Measurements from ENCODE around the gene KMT5C. TPM values are rescaled to one million over a fixed set of nuclear protein-coding genes. Genes with fewer than 3 reads are reported as not detected.
A peak's percentile ranks its signal among the peaks of the same experiment; 100 is the strongest.

Gene KMT5C
- total RNA-seq, 4 donors from 2014 or later = 5.0 to 8.7 (median 8.1) TPM

DNA sequence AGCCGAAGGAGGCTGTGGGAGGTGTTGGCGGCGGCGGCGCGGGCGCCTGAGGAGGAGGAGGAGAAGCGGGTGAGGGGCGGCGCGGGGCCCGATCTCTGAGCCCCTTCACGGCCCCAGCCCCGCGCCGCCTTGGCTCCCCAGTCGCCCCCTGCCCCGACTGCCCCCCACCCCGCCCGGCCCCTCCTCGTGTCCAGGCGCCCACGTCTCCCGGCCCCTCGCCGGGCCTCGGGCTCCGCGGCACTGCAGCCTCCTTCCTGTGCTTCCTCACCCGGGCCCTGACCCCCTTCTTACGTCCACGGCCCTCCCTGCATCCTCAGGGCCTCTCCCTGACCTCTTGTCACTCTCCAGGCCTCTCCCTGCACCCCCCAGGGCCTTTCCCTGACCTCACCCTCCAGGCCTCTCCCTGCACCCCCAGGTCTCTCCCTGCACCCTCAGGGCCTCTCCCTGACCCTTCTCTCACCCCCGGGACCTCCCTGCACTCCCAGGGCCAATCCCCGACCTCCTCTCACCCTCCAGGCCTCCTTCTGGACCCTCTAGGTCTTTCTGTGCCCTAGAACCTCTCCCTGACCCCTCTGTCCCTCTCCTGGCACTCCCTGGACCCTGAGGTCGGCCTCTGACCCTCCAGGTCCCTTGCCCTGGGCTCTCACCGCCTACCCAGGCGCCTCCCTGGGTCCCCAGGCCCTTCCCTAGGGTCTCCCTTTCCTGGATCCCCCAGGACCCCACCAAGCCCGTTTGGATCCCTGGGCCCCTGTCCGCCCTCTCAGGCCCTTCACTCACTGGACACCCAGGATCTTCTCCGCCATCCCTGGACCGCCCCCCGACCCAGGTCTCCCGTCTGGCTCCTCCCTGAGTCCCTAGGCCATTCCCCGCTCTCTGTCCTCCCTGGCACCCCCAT is 460 bp downstream of the KMT5C start:
- Histone ChIP-seq H3K27ac (replicated peaks in 1 of 4) (peak overlapping the region; percentile 91 to 97 (median 93)), H3K9me3 (no peaks in the 10 kb centered on the region), H3K36me3 (peaks cover 0 to 28% (median 22%) of the 10 kb centered on the region in 4 donors), H3K27me3 (peaks cover 0 to 6% (median 0%) of the 10 kb centered on the region in 4 donors), H3K4me3 (peak overlapping the region; percentile 76 to 91 (median 84)), H3K4me1 (peaks cover 17 to 34% (median 29%) of the 10 kb centered on the region in 4 donors)
- peak in 1 of 2 donors; percentile 99 for TF ChIP-seq POLR2AphosphoS5 (IDR thresholded peaks at IDR 0.05)
- no peak for TF ChIP-seq EP300 (IDR thresholded peaks at IDR 0.05)
- intact Hi-C loops (cut with DNase I) = loop anchor here (5.0 kb wide), 2 partner anchors 38 to 42 kb away; partner anchors contain the start of gene TMEM238
- 7% methylated on average over 16 of the region's 44 CpGs for WGBS
- no peak for DNase-seq (ENCODE audit: extremely low spot score)

DNA sequence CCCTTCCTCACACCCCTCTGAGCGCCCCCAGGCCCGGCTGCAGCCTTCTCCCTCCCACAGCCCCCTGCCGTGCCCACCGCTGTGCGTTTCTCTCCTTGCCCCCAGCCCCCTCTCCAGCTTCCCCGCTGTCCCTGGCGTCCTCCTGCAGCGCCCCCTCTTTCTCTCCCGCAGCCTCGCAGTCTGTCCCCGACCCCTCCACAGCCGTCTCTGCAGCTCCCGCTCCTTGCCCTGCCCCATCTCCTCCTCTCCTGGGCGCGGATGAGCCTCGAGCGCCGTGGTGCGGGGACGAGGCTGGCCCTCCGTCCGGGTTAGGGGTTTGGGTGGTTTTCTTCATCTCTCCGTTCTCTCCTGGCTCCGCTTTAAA is 1.1 kb downstream of the KMT5C start:
- peak overlapping the region; percentile 76 to 91 (median 84) for H3K4me3 ChIP-seq
- peaks cover 0 to 32% (median 22%) of the 10 kb centered on the region in 4 donors for H3K36me3 ChIP-seq
- H3K4me1 ChIP-seq = peaks cover 17 to 40% (median 34%) of the 10 kb centered on the region in 4 donors
- H3K9me3 ChIP-seq = no peaks in the 10 kb centered on the region
- TF ChIP-seq, protein P1, sequence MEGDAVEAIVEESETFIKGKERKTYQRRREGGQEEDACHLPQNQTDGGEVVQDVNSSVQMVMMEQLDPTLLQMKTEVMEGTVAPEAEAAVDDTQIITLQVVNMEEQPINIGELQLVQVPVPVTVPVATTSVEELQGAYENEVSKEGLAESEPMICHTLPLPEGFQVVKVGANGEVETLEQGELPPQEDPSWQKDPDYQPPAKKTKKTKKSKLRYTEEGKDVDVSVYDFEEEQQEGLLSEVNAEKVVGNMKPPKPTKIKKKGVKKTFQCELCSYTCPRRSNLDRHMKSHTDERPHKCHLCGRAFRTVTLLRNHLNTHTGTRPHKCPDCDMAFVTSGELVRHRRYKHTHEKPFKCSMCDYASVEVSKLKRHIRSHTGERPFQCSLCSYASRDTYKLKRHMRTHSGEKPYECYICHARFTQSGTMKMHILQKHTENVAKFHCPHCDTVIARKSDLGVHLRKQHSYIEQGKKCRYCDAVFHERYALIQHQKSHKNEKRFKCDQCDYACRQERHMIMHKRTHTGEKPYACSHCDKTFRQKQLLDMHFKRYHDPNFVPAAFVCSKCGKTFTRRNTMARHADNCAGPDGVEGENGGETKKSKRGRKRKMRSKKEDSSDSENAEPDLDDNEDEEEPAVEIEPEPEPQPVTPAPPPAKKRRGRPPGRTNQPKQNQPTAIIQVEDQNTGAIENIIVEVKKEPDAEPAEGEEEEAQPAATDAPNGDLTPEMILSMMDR (IDR thresholded peaks at IDR 0.05) = peak in 1 of 3 experiments; percentile 3
- no peak for TF ChIP-seq POLR2AphosphoS5 (IDR thresholded peaks at IDR 0.05)
- DNase-seq (ENCODE audit: extremely low spot score) = no peak
- peak overlapping the region; percentile 91 to 97 (median 93) for H3K27ac ChIP-seq (replicated peaks in 1 of 4)
- WGBS = 2% methylated on average over 24 of the region's 24 CpGs
- peaks cover 0 to 1% (median 0%) of the 10 kb centered on the region in 4 donors for H3K27me3 ChIP-seq
- intact Hi-C loops (cut with DNase I) = loop anchor here (5.0 kb wide), 2 partner anchors 38 to 42 kb away; partner anchors contain the start of gene TMEM238

DNA sequence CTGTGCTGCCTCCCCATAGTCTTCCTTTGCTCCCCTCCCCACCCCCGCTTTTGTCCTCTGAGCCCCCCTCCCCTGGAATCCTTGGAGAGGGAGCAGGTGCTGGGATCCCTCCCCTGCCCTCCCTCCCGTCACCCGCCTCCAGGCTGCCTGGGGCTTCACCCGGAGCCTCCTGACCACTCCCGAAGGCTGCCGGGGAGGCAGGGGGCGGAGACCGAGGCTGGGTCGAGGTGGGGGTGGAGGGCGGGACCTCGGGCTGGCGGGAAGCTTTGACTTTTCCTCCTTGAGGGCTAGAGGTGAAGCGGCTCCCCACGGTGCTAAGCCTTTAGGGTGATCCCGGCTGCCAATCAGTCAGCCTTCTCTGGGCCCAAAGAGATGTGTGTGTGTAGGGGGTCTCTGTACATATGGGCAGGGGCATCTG is 1.5 kb downstream of the KMT5C start:
- H3K27ac ChIP-seq (replicated peaks in 1 of 4) = peak overlapping the region; percentile 91 to 97 (median 93)
- TF ChIP-seq, protein P1 (IDR thresholded peaks at IDR 0.05) = no peak
- no peak for TF ChIP-seq POLR2A (IDR thresholded peaks at IDR 0.05; ENCODE audit: low read depth)
- peak; percentile 27 to 41 for TF ChIP-seq POLR2AphosphoS5 (IDR thresholded peaks at IDR 0.05)
- TF ChIP-seq EP300 (IDR thresholded peaks at IDR 0.05) = no peak
- H3K4me1 ChIP-seq = peaks cover 17 to 44% (median 38%) of the 10 kb centered on the region in 4 donors
- peak overlapping the region; percentile 76 to 91 (median 84) for H3K4me3 ChIP-seq
- H3K27me3 ChIP-seq = peaks cover 0 to 3% (median 0%) of the 10 kb centered on the region in 4 donors
- no peak for DNase-seq (ENCODE audit: extremely low spot score)
- peaks cover 0 to 36% (median 22%) of the 10 kb centered on the region in 4 donors for H3K36me3 ChIP-seq
- WGBS = 8% methylated on average over 9 of the region's 15 CpGs
- no peaks in the 10 kb centered on the region for H3K9me3 ChIP-seq
- intact Hi-C loops (cut with DNase I) = loop anchor here (5.0 kb wide), 2 partner anchors 39 to 41 kb away; partner anchors contain the start of gene TMEM238

DNA sequence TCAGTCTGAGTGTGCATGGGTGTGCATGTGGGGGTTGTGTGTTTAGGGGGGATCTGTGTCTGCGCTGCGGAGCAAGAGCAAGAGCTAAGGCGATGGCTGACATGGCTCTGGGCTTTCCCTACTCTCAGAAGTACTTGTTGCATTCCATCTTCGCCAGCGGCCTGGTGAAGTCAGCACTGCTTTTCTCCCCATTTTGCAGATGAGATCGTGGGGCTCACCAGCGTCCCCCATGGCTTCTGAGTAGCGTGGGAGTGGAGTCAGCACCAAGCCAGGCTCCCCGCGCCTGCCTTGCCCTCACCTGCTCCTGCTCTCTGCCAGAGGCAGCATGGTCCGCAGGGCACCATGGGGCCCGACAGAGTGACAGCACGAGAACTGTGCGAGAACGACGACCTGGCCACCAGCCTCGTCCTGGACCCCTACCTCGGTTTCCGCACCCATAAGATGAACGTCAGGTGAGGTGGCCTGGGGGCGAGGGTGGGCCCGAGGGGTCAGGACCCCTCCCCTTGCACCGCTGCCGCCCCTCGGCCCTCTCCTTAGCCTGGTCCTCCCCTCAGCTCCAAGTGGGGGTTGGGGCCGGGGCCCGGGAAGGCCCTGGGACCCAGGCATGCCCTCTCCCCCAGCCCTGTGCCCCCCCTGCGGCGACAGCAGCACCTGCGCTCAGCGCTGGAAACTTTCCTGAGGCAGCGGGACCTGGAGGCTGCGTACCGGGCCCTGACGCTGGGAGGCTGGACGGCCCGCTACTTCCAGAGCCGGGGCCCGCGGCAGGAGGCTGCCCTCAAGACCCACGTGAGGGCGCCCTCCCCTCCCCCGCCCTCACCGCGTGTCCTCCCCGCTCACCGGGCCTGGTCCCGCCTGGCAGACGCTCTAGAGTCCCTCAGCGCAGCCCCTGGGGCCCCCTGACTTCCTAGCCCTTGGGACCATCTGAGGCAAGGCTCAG is 2.2 kb downstream of the KMT5C start:
- intact Hi-C loops (cut with DNase I) = loop anchor here (5.0 kb wide), 2 partner anchors 40 kb away; partner anchors contain the start of gene TMEM238
- TF ChIP-seq POLR2AphosphoS5 (IDR thresholded peaks at IDR 0.05) (no peak), EP300 (IDR thresholded peaks at IDR 0.05) (no peak), POLR2A (IDR thresholded peaks at IDR 0.05; ENCODE audit: low read depth) (no peak)
- TF ChIP-seq, protein P1 (IDR thresholded peaks at IDR 0.05) = no peak
- no peak for DNase-seq (ENCODE audit: extremely low spot score)
- no peaks in the 10 kb centered on the region for H3K9me3 ChIP-seq
- H3K4me1 ChIP-seq = peaks cover 19 to 47% (median 39%) of the 10 kb centered on the region in 4 donors
- H3K27ac ChIP-seq (replicated peaks in 1 of 4) = no peak overlapping the region
- peak overlapping the region; percentile 76 to 91 (median 84) for H3K4me3 ChIP-seq
- peaks cover 0 to 43% (median 27%) of the 10 kb centered on the region in 4 donors for H3K36me3 ChIP-seq
- 83% methylated on average over 17 of the region's 50 CpGs for WGBS
- peaks cover 0 to 3% (median 0%) of the 10 kb centered on the region in 4 donors for H3K27me3 ChIP-seq

Data from esophagus muscularis mucosa (tissue), 4 donors.